GM19397 (cell line): ENCODE measurements around the gene CMTM2.
"Not testable (repeated sequence)": the region's sequence is repeated elsewhere in the genome, so short reads cannot be mapped to it uniquely, and the experiment has no call there.

Experiments
- ATAC-seq: cut with Tn5 transposase; IDR thresholded peaks from one replicate; pipeline ENCODE4 v1.9.1; 2021; ENCODE audit warnings: mild to moderate bottlenecking, moderate library complexity; ENCODE audit not compliant: unreplicated experiment

Gene CMTM2

GRCh38 chr16:66630561-66631260 is 51.4 kb downstream of the CMTM2 start:
- not testable (repeated sequence) for ATAC-seq

DNA sequence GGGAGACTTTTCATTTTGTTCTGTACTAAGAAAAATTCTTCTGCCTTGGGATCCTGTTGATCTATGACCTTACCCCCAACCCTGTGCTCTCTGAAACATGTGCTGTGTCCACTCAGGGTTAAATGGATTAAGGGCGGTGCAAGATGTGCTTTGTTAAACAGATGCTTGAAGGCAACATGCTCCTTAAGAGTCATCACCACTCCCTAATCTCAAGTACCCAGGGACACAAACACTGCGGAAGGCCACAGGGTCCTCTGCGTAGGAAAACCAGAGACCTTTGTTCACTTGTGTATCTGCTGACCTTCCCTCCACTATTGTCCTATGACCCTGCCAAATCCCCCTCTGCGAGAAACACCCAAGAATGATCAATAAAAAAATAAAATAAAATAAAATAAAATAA is 52.3 kb downstream of the CMTM2 start:
- not testable (repeated sequence) for ATAC-seq

DNA sequence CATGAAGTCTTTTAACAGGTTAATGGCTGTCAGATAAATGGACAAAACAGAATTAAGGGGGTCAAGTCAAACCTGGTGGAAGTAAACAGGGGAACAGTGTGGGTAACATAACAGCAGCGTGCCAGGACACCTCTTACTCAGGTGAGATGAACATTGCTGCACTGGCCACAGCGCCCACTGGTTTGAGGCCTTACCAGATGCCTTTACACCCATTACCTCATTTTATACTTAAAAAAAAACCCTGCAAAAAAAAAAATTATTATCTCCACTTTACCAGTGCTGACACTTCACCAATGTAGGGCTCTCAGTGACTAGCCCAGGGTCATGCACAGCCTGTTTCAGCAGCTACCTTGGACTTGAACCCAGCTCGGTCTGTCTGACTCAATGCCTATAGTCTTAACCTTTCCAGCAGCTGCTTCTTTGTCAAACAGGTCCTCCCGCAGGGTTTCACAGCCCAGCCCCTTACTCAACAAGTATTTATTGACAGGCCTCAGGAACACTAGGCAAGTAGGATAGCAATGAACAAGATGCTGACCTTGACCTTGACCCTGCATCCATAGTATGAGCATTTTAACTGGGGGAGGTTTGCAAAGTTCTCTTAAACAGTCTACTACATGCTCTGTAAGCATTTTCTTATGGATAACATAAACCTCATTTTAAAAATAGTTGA is 55.4 kb downstream of the CMTM2 start:
- no peak for ATAC-seq

- no peak for ATAC-seq
Observed at GRCh38 chr16:66635406-66635805, 56.1 kb downstream of the CMTM2 start.

GRCh38 chr16:66636199-66636598 is 56.9 kb downstream of the CMTM2 start:
- no peak for ATAC-seq

- no peak for ATAC-seq
Observed at GRCh38 chr16:66637806-66638205, 58.5 kb downstream of the CMTM2 start.
